ENCODE results near the gene PRSS23. TPM values are rescaled to one million over a fixed set of nuclear protein-coding genes. Genes with fewer than 3 reads are reported as not detected.
"Not testable (repeated sequence)": the region's sequence is repeated elsewhere in the genome, so short reads cannot be mapped to it uniquely, and the experiment has no call there.

The PRSS23 gene
- total and polyA plus RNA-seq, 4 experiments from 2014 or later = 0.08 TPM; not detected in 3

- ChIA-PET CTCF (ENCODE audit: partially characterized antibody) (no interaction called here), POLR2A (ENCODE audit: partially characterized antibody) (no interaction called here)
- Mint-ChIP-seq H3K27ac (no peak overlapping the region), H3K36me3 (no peaks in the 10 kb centered on the region), H3K9me3 (no peaks in the 10 kb centered on the region), H3K4me3 (no peak overlapping the region), H3K4me1 (no peaks in the 10 kb centered on the region), H3K27me3 (peaks cover 3 to 5% of the 10 kb centered on the region in 2 donors)
- H3K27me3 ChIP-seq (ENCODE audit: insufficient read depth, low read length) = peaks cover 5% of the 10 kb centered on the region
- no peak overlapping the region for H3K27ac ChIP-seq (ENCODE audit: low read depth, low read length)
- no peak for DNase-seq
- intact Hi-C loops (cut with micrococcal nuclease) = no loop called here
- no peaks in the 10 kb centered on the region for H3K9me3 ChIP-seq (ENCODE audit: control insufficient read depth in 1 of 2, low read length in 2 of 2)
- H3K4me1 ChIP-seq (ENCODE audit: insufficient read depth, low read length) = no peaks in the 10 kb centered on the region
- H3K4me3 ChIP-seq (ENCODE audit: low read length in 2 of 2) = no peak overlapping the region
- H3K36me3 ChIP-seq (ENCODE audit: insufficient read depth, low read length) = no peaks in the 10 kb centered on the region
Observed at GRCh38 chr11:86765878-86766277, 34.5 kb upstream of the PRSS23 start.

- no peaks in the 10 kb centered on the region for H3K36me3 ChIP-seq (ENCODE audit: insufficient read depth, low read length)
- Mint-ChIP-seq H3K4me1 (no peaks in the 10 kb centered on the region), H3K36me3 (no peaks in the 10 kb centered on the region), H3K27me3 (peaks cover 1 to 5% of the 10 kb centered on the region in 2 donors), H3K9me3 (peaks cover 0 to 4% (median 0%) of the 10 kb centered on the region in 8 donors), H3K27ac (no peak overlapping the region), H3K4me3 (no peak overlapping the region)
- H3K27ac ChIP-seq (ENCODE audit: low read depth, low read length) = no peak overlapping the region
- CTCF ChIA-PET (ENCODE audit: partially characterized antibody) = no interaction called here
- no peaks in the 10 kb centered on the region for H3K27me3 ChIP-seq (ENCODE audit: insufficient read depth, low read length)
- intact Hi-C loops (cut with micrococcal nuclease) = no loop called here
- no peak for DNase-seq
- H3K4me3 ChIP-seq (ENCODE audit: low read length in 2 of 2) = no peak overlapping the region
- no peaks in the 10 kb centered on the region for H3K4me1 ChIP-seq (ENCODE audit: insufficient read depth, low read length)
- no peaks in the 10 kb centered on the region for H3K9me3 ChIP-seq (ENCODE audit: control insufficient read depth in 1 of 2, low read length in 2 of 2)
- POLR2A ChIA-PET (ENCODE audit: partially characterized antibody) = no interaction called here
Observed at GRCh38 chr11:86769219-86769618, 31.1 kb upstream of the PRSS23 start.

- POLR2A ChIA-PET (ENCODE audit: partially characterized antibody); intact Hi-C loops (cut with micrococcal nuclease); H3K4me1 Mint-ChIP-seq: not testable (repeated sequence)
Observed at GRCh38 chr11:86770473-86771027, 29.8 kb upstream of the PRSS23 start.

GRCh38 chr11:86772999-86773398 is 27.3 kb upstream of the PRSS23 start:
- no peak overlapping the region for H3K27ac ChIP-seq (ENCODE audit: low read depth, low read length)
- ChIA-PET CTCF (ENCODE audit: partially characterized antibody) (no interaction called here), POLR2A (ENCODE audit: partially characterized antibody) (no interaction called here)

More at GRCh38 chr11:86770473-86771027, 29.8 kb upstream of the PRSS23 start:
- CTCF ChIA-PET (ENCODE audit: partially characterized antibody); H3K36me3 ChIP-seq (ENCODE audit: insufficient read depth, low read length); H3K27ac Mint-ChIP-seq; H3K4me1 ChIP-seq (ENCODE audit: insufficient read depth, low read length); H3K4me3 ChIP-seq (ENCODE audit: low read length in 2 of 2); H3K27ac ChIP-seq (ENCODE audit: low read depth, low read length); H3K36me3 Mint-ChIP-seq; DNase-seq; H3K9me3 Mint-ChIP-seq; H3K4me3 Mint-ChIP-seq; H3K27me3 Mint-ChIP-seq; H3K27me3 ChIP-seq (ENCODE audit: insufficient read depth, low read length); H3K9me3 ChIP-seq (ENCODE audit: control insufficient read depth in 1 of 2, low read length in 2 of 2): not testable (repeated sequence)

GRCh38 chr11:86773513-86774252 is 26.7 kb upstream of the PRSS23 start:
- H3K9me3 ChIP-seq (ENCODE audit: control insufficient read depth in 1 of 2, low read length in 2 of 2) = no peaks in the 10 kb centered on the region
- POLR2A ChIA-PET (ENCODE audit: partially characterized antibody) = no interaction called here
- Mint-ChIP-seq H3K27ac (no peak overlapping the region), H3K4me3 (no peak overlapping the region), H3K27me3 (peaks cover 0 to 11% of the 10 kb centered on the region in 2 donors), H3K36me3 (no peaks in the 10 kb centered on the region), H3K4me1 (no peaks in the 10 kb centered on the region), H3K9me3 (peaks cover 0 to 4% (median 0%) of the 10 kb centered on the region in 8 donors)
- H3K4me1 ChIP-seq (ENCODE audit: insufficient read depth, low read length) = no peaks in the 10 kb centered on the region
- no peak overlapping the region for H3K27ac ChIP-seq (ENCODE audit: low read depth, low read length)
- H3K36me3 ChIP-seq (ENCODE audit: insufficient read depth, low read length) = no peaks in the 10 kb centered on the region
- no peak overlapping the region for H3K4me3 ChIP-seq (ENCODE audit: low read length in 2 of 2)
- CTCF ChIA-PET (ENCODE audit: partially characterized antibody) = no interaction called here
- no peaks in the 10 kb centered on the region for H3K27me3 ChIP-seq (ENCODE audit: insufficient read depth, low read length)
- intact Hi-C loops (cut with micrococcal nuclease) = no loop called here
- no peak for DNase-seq

More at GRCh38 chr11:86772999-86773398, 27.3 kb upstream of the PRSS23 start:
- Mint-ChIP-seq H3K36me3 (no peaks in the 10 kb centered on the region), H3K4me3 (no peak overlapping the region), H3K27ac (no peak overlapping the region), H3K9me3 (peaks cover 0 to 4% (median 0%) of the 10 kb centered on the region in 8 donors), H3K4me1 (no peaks in the 10 kb centered on the region), H3K27me3 (peaks cover 0 to 10% of the 10 kb centered on the region in 2 donors)
- H3K27me3 ChIP-seq (ENCODE audit: insufficient read depth, low read length) = no peaks in the 10 kb centered on the region
- H3K36me3 ChIP-seq (ENCODE audit: insufficient read depth, low read length) = no peaks in the 10 kb centered on the region
- no peaks in the 10 kb centered on the region for H3K4me1 ChIP-seq (ENCODE audit: insufficient read depth, low read length)
- H3K4me3 ChIP-seq (ENCODE audit: low read length in 2 of 2) = no peak overlapping the region
- H3K9me3 ChIP-seq (ENCODE audit: control insufficient read depth in 1 of 2, low read length in 2 of 2) = no peaks in the 10 kb centered on the region
- intact Hi-C loops (cut with micrococcal nuclease) = no loop called here
- no peak for DNase-seq

- CTCF ChIA-PET (ENCODE audit: partially characterized antibody) = no interaction called here
- Histone ChIP-seq H3K9me3 (ENCODE audit: control insufficient read depth in 1 of 2, low read length in 2 of 2) (no peaks in the 10 kb centered on the region), H3K27me3 (ENCODE audit: insufficient read depth, low read length) (no peaks in the 10 kb centered on the region), H3K4me1 (ENCODE audit: insufficient read depth, low read length) (no peaks in the 10 kb centered on the region), H3K27ac (ENCODE audit: low read depth, low read length) (no peak overlapping the region), H3K36me3 (ENCODE audit: insufficient read depth, low read length) (no peaks in the 10 kb centered on the region), H3K4me3 (ENCODE audit: low read length in 2 of 2) (no peak overlapping the region)
- DNase-seq = no peak
- H3K4me3 Mint-ChIP-seq = no peak overlapping the region
- no peaks in the 10 kb centered on the region for H3K36me3 Mint-ChIP-seq
- no peaks in the 10 kb centered on the region for H3K4me1 Mint-ChIP-seq
- POLR2A ChIA-PET (ENCODE audit: partially characterized antibody) = no interaction called here
- H3K27ac Mint-ChIP-seq = no peak overlapping the region
- peaks cover 0 to 4% (median 0%) of the 10 kb centered on the region in 8 donors for H3K9me3 Mint-ChIP-seq
- intact Hi-C loops (cut with micrococcal nuclease) = no loop called here
- H3K27me3 Mint-ChIP-seq = peaks cover under 1 to 13% of the 10 kb centered on the region in 2 donors
Observed at GRCh38 chr11:86774417-86774816, 25.9 kb upstream of the PRSS23 start.

GRCh38 chr11:86775361-86775760 is 25.0 kb upstream of the PRSS23 start:
- POLR2A ChIA-PET (ENCODE audit: partially characterized antibody) = no interaction called here
- Mint-ChIP-seq H3K9me3 (peaks cover 0 to 4% (median 0%) of the 10 kb centered on the region in 8 donors), H3K27ac (no peak overlapping the region), H3K4me3 (no peak overlapping the region), H3K27me3 (peaks cover 3 to 19% of the 10 kb centered on the region in 2 donors), H3K36me3 (no peaks in the 10 kb centered on the region), H3K4me1 (no peaks in the 10 kb centered on the region)
- Histone ChIP-seq H3K4me1 (ENCODE audit: insufficient read depth, low read length) (no peaks in the 10 kb centered on the region), H3K9me3 (ENCODE audit: control insufficient read depth in 1 of 2, low read length in 2 of 2) (no peaks in the 10 kb centered on the region), H3K27me3 (ENCODE audit: insufficient read depth, low read length) (no peaks in the 10 kb centered on the region), H3K27ac (ENCODE audit: low read depth, low read length) (no peak overlapping the region), H3K36me3 (ENCODE audit: insufficient read depth, low read length) (no peaks in the 10 kb centered on the region), H3K4me3 (ENCODE audit: low read length in 2 of 2) (no peak overlapping the region)
- CTCF ChIA-PET (ENCODE audit: partially characterized antibody) = interaction anchor here (1.1 kb wide), 1 partner anchor 310 kb away, joined by 3 read pairs; no protein-coding TSS in a partner anchor
- intact Hi-C loops (cut with micrococcal nuclease) = no loop called here
- no peak for DNase-seq

Measured in CD4-positive, alpha-beta memory T cell (primary cell).